Astrocyte (in vitro differentiated cells and primary cell): ENCODE measurements around the gene TMEM175. TPM values are rescaled to one million over a fixed set of nuclear protein-coding genes. Genes with fewer than 3 reads are reported as not detected.

Experiments
- DNase-seq: peaks from one replicate; pipeline ENCODE4 v3.0.0-alpha.2; 2010; ENCODE audit warnings: low read depth
- FAIRE-seq: peaks from 2 replicates; lab custom pipeline; 2011; peaks lifted over from hg19 to GRCh38; lab: Jason Lieb, UNC
- H2AFZ ChIP-seq: 2 replicates; pipeline ENCODE4 v1.6.0; 2012; ENCODE audit warnings: low read depth, low read length, inconsistent platforms
- H3K27ac ChIP-seq: 2 replicates; pipeline ENCODE4 v1.5.1; 2011; ENCODE audit warnings: low read depth, low read length, inconsistent platforms
- H3K27me3 ChIP-seq: 2 replicates; pipeline ENCODE4 v1.6.0; 2011; ENCODE audit warnings: low read length, inconsistent platforms; ENCODE audit not compliant: insufficient read depth
- H3K36me3 ChIP-seq: 2 replicates; pipeline ENCODE4 v1.5.1; 2011; ENCODE audit warnings: low read length, inconsistent platforms; ENCODE audit not compliant: insufficient read depth
- H3K4me1 ChIP-seq: 2 replicates; pipeline ENCODE4 v1.5.1; 2011; ENCODE audit warnings: low read length, inconsistent platforms; ENCODE audit not compliant: insufficient read depth
- H3K4me2 ChIP-seq: 2 replicates; pipeline ENCODE4 v1.6.0; 2012; ENCODE audit warnings: low read length, inconsistent platforms
- H3K4me3 ChIP-seq: 2 replicates; pipeline ENCODE4 v1.5.1; 2011; ENCODE audit warnings: low read depth, mild to moderate bottlenecking, low read length, inconsistent platforms; ENCODE audit not compliant: insufficient read depth
- H3K79me2 ChIP-seq: 2 replicates; pipeline ENCODE4 v1.6.0; 2012; ENCODE audit warnings: mild to moderate bottlenecking, low read length, inconsistent platforms; ENCODE audit not compliant: insufficient read depth
- H3K9ac ChIP-seq: 2 replicates; pipeline ENCODE4 v1.6.0; 2012; ENCODE audit warnings: mild to moderate bottlenecking, low read length, inconsistent platforms
- H3K9me3 ChIP-seq: 2 replicates; pipeline ENCODE4 v1.5.1; 2012; ENCODE audit warnings: low read depth, mild to moderate bottlenecking, low read length, inconsistent platforms; ENCODE audit not compliant: insufficient read depth
- H4K20me1 ChIP-seq: 2 replicates; pipeline ENCODE4 v1.6.0; 2012; ENCODE audit warnings: low read length, inconsistent platforms; ENCODE audit not compliant: insufficient read depth
- H3K27ac Mint-ChIP-seq: one replicate; pipeline ENCODE4 v1.8.0; 2021; ENCODE audit warnings: mild to moderate bottlenecking, mixed read lengths; ENCODE audit not compliant: unreplicated experiment
- H3K27me3 Mint-ChIP-seq: one replicate; pipeline ENCODE4 v1.8.0; 2021; ENCODE audit warnings: low read depth, mixed read lengths; ENCODE audit not compliant: unreplicated experiment
- H3K36me3 Mint-ChIP-seq: one replicate; pipeline ENCODE4 v1.8.0; 2021; ENCODE audit warnings: low read depth, mixed read lengths; ENCODE audit not compliant: unreplicated experiment
- H3K4me1 Mint-ChIP-seq: one replicate; pipeline ENCODE4 v1.8.0; 2021; ENCODE audit warnings: low read depth, mixed read lengths; ENCODE audit not compliant: unreplicated experiment
- H3K4me3 Mint-ChIP-seq: one replicate; pipeline ENCODE4 v1.8.0; 2021; ENCODE audit warnings: mild to moderate bottlenecking, moderate library complexity, mixed read lengths; ENCODE audit not compliant: unreplicated experiment
- H3K9me3 Mint-ChIP-seq: one replicate; pipeline ENCODE4 v1.8.0; 2021; ENCODE audit warnings: mild to moderate bottlenecking, mixed read lengths; ENCODE audit not compliant: unreplicated experiment
- CTCF ChIP-seq: IDR thresholded peaks from 2 replicates; pipeline ENCODE4 v1.5.1; 2011; ENCODE audit warnings: low read depth, mild to moderate bottlenecking, inconsistent platforms, low read length, moderate library complexity; ENCODE audit not compliant: insufficient read depth
- EZH2 ChIP-seq: IDR thresholded peaks from 2 replicates; pipeline ENCODE4 v1.6.1; 2012; ENCODE audit warnings: mild to moderate bottlenecking, low read length, inconsistent platforms; ENCODE audit not compliant: insufficient read depth
- total RNA-seq: library from RNA; stranded (reverse); gene quantifications from 2 replicates; pipeline ENCODE4 v1.2.1, GENCODE V29; 2021

Gene TMEM175
- total RNA-seq, 1 donor from 2014 or later, result 22.1 TPM

GRCh38 chr4:921830-922331 is 10.4 kb upstream of the TMEM175 start:
- H3K4me2 ChIP-seq, result no peak overlapping the region
- peaks cover 98% of the 10 kb centered on the region for H3K79me2 ChIP-seq
- H3K27me3 ChIP-seq, result no peaks in the 10 kb centered on the region
- no peaks in the 10 kb centered on the region for H3K9me3 ChIP-seq
- no peak overlapping the region for H3K4me3 ChIP-seq
- no peaks in the 10 kb centered on the region for H3K36me3 ChIP-seq
- H3K4me1 ChIP-seq, result peaks cover 15% of the 10 kb centered on the region
- FAIRE-seq (no peak), DNase-seq (peak; percentile 33)
- H3K27ac Mint-ChIP-seq, result no peak overlapping the region
- no peaks in the 10 kb centered on the region for H3K27me3 Mint-ChIP-seq
- peaks cover 24% of the 10 kb centered on the region for H3K4me1 Mint-ChIP-seq
- peaks cover 4% of the 10 kb centered on the region for H3K9me3 Mint-ChIP-seq
- H3K9ac ChIP-seq, result no peak overlapping the region
- no peak overlapping the region for H2AFZ ChIP-seq
- H3K36me3 Mint-ChIP-seq, result peaks cover 8% of the 10 kb centered on the region
- H4K20me1 ChIP-seq, result peaks cover 91% of the 10 kb centered on the region
- H3K4me3 Mint-ChIP-seq, result no peak overlapping the region
- H3K27ac ChIP-seq, result no peak overlapping the region
- no peak for TF ChIP-seq EZH2
- TF ChIP-seq CTCF, result no peak

- no peak overlapping the region for H3K4me3 Mint-ChIP-seq
Measured at GRCh38 chr4:924107-925096, 7.9 kb upstream of the TMEM175 start.

More at GRCh38 chr4:924107-925096, 7.9 kb upstream of the TMEM175 start:
- Histone ChIP-seq H3K27me3 (no peaks in the 10 kb centered on the region), H4K20me1 (peaks cover 85% of the 10 kb centered on the region), H3K36me3 (no peaks in the 10 kb centered on the region), H2AFZ (no peak overlapping the region), H3K9ac (no peak overlapping the region), H3K4me3 (no peak overlapping the region), H3K27ac (peak overlapping the region; percentile 34), H3K9me3 (no peaks in the 10 kb centered on the region), H3K4me2 (no peak overlapping the region), H3K4me1 (peaks cover 15% of the 10 kb centered on the region), H3K79me2 (peaks cover 91% of the 10 kb centered on the region)
- DNase-seq, result peak; percentile 65
- Mint-ChIP-seq H3K27me3 (no peaks in the 10 kb centered on the region), H3K36me3 (peaks cover 3% of the 10 kb centered on the region), H3K9me3 (no peaks in the 10 kb centered on the region), H3K27ac (peak overlapping the region; percentile 67), H3K4me1 (peaks cover 27% of the 10 kb centered on the region)
- TF ChIP-seq CTCF, result no peak
- no peak for FAIRE-seq
